MM.1S (cell line): Measurements from ENCODE around the gene STX8.

Experiments used
- EZH2phosphoT487 ChIP-seq: fragments of 300-600 bp; sonication (generic); IDR thresholded peaks from 2 replicates; pipeline ENCODE4 v1.6.1; 2018; ENCODE audit warnings: antibody characterized with exemption, low read length
- TF ChIP-seq, protein P1 (sequence below): fragments of 300-600 bp; sonication (generic); IDR thresholded peaks from 2 replicates; pipeline ENCODE4 v1.5.1; 2016; ENCODE audit warnings: antibody characterized with exemption, low read length, mixed read lengths

DNA sequence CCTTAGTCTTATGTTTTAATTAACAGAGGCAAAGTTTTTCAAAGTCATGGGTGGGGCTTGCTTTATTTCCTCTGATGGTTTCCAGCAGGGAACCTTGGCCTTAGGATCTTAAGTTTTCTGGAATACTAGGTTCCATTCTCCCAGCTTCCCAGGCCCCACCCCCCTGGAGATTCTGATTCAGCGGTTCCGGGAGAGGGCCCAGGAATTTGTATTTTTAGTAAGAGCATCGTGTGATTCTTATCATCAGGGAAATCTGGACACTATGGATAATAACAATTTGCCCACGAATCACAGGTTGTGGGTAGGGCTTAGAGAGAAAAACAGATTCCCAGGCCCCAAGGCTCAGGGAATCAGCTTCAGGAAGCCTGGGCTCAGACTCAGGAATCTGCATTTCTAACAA is 290.7 kb downstream of the STX8 start:
- TF ChIP-seq, protein P1, sequence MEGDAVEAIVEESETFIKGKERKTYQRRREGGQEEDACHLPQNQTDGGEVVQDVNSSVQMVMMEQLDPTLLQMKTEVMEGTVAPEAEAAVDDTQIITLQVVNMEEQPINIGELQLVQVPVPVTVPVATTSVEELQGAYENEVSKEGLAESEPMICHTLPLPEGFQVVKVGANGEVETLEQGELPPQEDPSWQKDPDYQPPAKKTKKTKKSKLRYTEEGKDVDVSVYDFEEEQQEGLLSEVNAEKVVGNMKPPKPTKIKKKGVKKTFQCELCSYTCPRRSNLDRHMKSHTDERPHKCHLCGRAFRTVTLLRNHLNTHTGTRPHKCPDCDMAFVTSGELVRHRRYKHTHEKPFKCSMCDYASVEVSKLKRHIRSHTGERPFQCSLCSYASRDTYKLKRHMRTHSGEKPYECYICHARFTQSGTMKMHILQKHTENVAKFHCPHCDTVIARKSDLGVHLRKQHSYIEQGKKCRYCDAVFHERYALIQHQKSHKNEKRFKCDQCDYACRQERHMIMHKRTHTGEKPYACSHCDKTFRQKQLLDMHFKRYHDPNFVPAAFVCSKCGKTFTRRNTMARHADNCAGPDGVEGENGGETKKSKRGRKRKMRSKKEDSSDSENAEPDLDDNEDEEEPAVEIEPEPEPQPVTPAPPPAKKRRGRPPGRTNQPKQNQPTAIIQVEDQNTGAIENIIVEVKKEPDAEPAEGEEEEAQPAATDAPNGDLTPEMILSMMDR, result no peak
- TF ChIP-seq EZH2phosphoT487, result no peak
